Karpas-422 (cell line): Measurements from ENCODE around the gene C6orf62. TPM values are rescaled to one million over a fixed set of nuclear protein-coding genes. Genes with fewer than 3 reads are reported as not detected.
"Not testable (repeated sequence)": the region's sequence is repeated elsewhere in the genome, so short reads cannot be mapped to it uniquely, and the experiment has no call there.

ENCODE experiments used
- DNase-seq: peaks from one replicate; pipeline ENCODE4 v3.0.0-alpha.2; 2015
- H2AFZ ChIP-seq: fragments of 200-600 bp; sonication (generic); 2 replicates; pipeline ENCODE4 v1.6.1; 2014; ENCODE audit warnings: antibody characterized with exemption, low read length, mixed read lengths
- H3K27ac ChIP-seq: fragments of 200-600 bp; sonication (generic); 2 replicates; pipeline ENCODE4 v1.5.1; 2014; ENCODE audit warnings: mild to moderate bottlenecking, low read length, moderate library complexity
- H3K27me3 ChIP-seq: fragments of 200-600 bp; sonication (generic); 2 replicates; pipeline ENCODE4 v1.6.1; 2014; ENCODE audit warnings: low read length, mixed read lengths
- H3K36me3 ChIP-seq: fragments of 200-600 bp; sonication (generic); 2 replicates; pipeline ENCODE4 v1.6.1; 2014; ENCODE audit warnings: low read length, mixed read lengths; ENCODE audit not compliant: insufficient read depth
- H3K4me1 ChIP-seq: fragments of 200-600 bp; sonication (generic); 2 replicates; pipeline ENCODE4 v1.6.1; 2014; ENCODE audit warnings: mild to moderate bottlenecking, low read length, mixed read lengths
- H3K4me2 ChIP-seq: fragments of 200-600 bp; sonication (generic); 2 replicates; pipeline ENCODE4 v1.6.1; 2014; ENCODE audit warnings: low read length, low read depth, mild to moderate bottlenecking; ENCODE audit not compliant: poor library complexity, severe bottlenecking
- H3K4me3 ChIP-seq: fragments of 200-600 bp; sonication (generic); 2 replicates; pipeline ENCODE4 v1.5.1; 2014; ENCODE audit warnings: mild to moderate bottlenecking, antibody characterized with exemption, low read length, mixed read lengths
- H3K79me2 ChIP-seq: fragments of 200-600 bp; sonication (generic); 2 replicates; pipeline ENCODE4 v1.6.1; 2014; ENCODE audit warnings: mild to moderate bottlenecking, low read length, mixed read lengths
- H3K9ac ChIP-seq: fragments of 200-600 bp; sonication (generic); 2 replicates; pipeline ENCODE4 v1.6.0; 2014; ENCODE audit warnings: low read length
- H3K9me2 ChIP-seq: fragments of 200-600 bp; sonication (generic), shearing (Covaris generic); replicated peaks from 2 replicates; pipeline ENCODE4 v1.6.0; 2014; ENCODE audit warnings: mild to moderate bottlenecking, low read length, moderate library complexity; ENCODE audit not compliant: insufficient read depth
- H3K9me3 ChIP-seq: fragments of 300-700, 200-600 bp; sonication (generic); 2 replicates; pipeline ENCODE4 v1.6.1; 2014; ENCODE audit warnings: low read length, mixed read lengths
- H4K20me1 ChIP-seq: fragments of 200-600 bp; sonication (generic); 2 replicates; pipeline ENCODE4 v1.6.1; 2014; ENCODE audit warnings: mild to moderate bottlenecking, antibody characterized with exemption, low read length, low read depth; ENCODE audit not compliant: insufficient read depth
- total RNA-seq: library from RNA; depleted of rRNA; stranded (reverse); fragments of >200 nt; shearing (Covaris generic); gene quantifications from 2 replicates; pipeline ENCODE4 v1.2.3, GENCODE V29; 2014; ENCODE audit warnings: low replicate concordance

The C6orf62 gene
- total RNA-seq, 1 experiment from 2014 or later: 123 TPM

DNA sequence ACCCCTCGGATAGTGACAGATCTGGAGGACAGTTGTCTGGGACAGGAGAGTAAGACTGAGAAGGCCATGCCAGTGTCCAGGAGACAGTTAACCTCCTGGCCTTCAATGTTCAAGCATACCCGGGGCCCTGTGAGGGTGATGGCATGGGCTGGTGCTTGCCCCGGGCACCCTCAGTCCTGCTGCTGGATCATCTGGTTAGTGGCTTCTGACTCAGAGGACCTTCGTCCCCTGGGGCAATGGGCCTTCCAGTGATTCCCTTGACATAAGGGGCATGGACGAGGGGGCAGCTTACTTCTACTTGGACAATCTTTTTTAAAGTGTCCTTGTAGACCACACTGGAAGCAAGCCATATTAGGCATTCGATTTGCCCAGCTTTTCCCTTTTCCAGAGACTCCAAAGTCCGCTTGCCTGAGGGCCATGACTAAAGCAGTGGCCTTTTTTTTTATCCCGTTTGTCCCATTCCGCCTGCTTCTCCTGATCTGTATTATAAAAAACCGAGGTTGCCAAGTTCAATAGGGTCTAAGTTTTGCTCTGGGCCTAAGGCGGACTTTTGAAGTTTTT lies 40.1 kb downstream of the C6orf62 start:
- not testable (repeated sequence) for H4K20me1 ChIP-seq, H3K4me3 ChIP-seq, H3K9ac ChIP-seq, DNase-seq, H3K4me2 ChIP-seq, H3K9me3 ChIP-seq, H3K27ac ChIP-seq, H3K9me2 ChIP-seq, H3K36me3 ChIP-seq, H3K27me3 ChIP-seq, H2AFZ ChIP-seq
- peaks cover 26% of the 10 kb centered on the region for H3K79me2 ChIP-seq
- H3K4me1 ChIP-seq: peaks cover 15% of the 10 kb centered on the region

DNA sequence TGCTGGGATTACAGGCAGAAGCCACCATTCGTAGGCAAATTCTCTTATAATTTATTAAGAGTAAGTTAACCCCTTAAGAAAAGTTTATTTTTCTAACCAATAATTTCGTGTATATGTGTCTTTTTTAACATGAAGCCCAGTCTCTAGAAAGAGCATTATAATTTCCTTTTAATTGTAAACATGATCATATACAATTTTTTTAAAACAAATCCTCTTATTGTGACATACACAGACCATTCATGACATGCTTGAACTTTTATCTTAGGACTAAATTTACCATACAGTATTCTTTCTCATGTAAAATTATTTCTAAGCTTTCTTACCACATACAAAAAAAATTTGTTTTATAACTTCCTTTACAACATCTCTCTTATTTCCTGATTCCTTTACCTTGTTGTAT lies 45.3 kb downstream of the C6orf62 start:
- H3K36me3 ChIP-seq: peaks cover 9% of the 10 kb centered on the region; the same call in 1 of the 2 replicates
- H3K9me2 ChIP-seq: no peaks in the 10 kb centered on the region
- H3K9ac ChIP-seq: no peak overlapping the region
- H3K4me3 ChIP-seq: no peak overlapping the region
- peaks cover 1% of the 10 kb centered on the region for H3K4me1 ChIP-seq
- H4K20me1 ChIP-seq: no peaks in the 10 kb centered on the region
- peaks cover 16% of the 10 kb centered on the region; the same call in 1 of the 2 replicates for H3K9me3 ChIP-seq
- no peaks in the 10 kb centered on the region for H3K27me3 ChIP-seq
- peaks cover 21% of the 10 kb centered on the region for H3K79me2 ChIP-seq
- no peak overlapping the region for H2AFZ ChIP-seq
- H3K27ac ChIP-seq: no peak overlapping the region
- no peak overlapping the region for H3K4me2 ChIP-seq
- DNase-seq: no peak

DNA sequence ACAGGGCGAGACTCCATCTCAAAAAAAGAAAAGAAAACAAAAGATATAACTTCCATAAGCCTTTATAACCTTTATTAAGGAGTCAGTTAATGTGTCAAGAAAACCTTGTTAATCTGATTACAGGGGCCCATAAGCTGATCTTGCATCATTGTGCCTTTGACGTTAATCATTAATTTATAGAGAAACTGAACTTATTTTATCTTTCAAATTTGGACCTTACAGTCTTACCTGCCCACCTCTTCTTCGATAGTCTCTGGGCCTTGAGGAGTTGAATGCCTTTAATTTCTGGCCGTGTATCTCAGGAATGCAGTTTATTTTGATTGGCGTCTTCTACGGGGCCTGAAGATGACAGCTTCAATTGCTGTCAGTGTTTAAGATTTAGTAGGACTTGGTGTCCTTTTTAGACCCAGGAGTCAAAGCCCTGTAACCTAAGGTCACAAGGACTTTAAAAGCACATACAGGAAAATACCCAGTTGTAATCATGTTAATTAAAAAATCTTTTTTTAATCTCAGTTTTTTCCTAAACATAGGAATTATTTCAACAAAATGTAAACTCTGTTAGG lies 46.3 kb downstream of the C6orf62 start:
- H3K4me2 ChIP-seq: no peak overlapping the region
- peaks cover 10% of the 10 kb centered on the region for H3K4me1 ChIP-seq
- no peak overlapping the region for H3K9ac ChIP-seq
- no peak overlapping the region for H3K4me3 ChIP-seq
- no peak overlapping the region for H2AFZ ChIP-seq
- H3K79me2 ChIP-seq: peaks cover 25% of the 10 kb centered on the region
- no peaks in the 10 kb centered on the region for H4K20me1 ChIP-seq
- H3K36me3 ChIP-seq: peaks cover 9% of the 10 kb centered on the region; the same call in 1 of the 2 replicates
- H3K9me2 ChIP-seq: no peaks in the 10 kb centered on the region
- H3K27me3 ChIP-seq: no peaks in the 10 kb centered on the region
- no peak for DNase-seq
- peaks cover 16% of the 10 kb centered on the region; the same call in 1 of the 2 replicates for H3K9me3 ChIP-seq
- H3K27ac ChIP-seq: no peak overlapping the region

DNA sequence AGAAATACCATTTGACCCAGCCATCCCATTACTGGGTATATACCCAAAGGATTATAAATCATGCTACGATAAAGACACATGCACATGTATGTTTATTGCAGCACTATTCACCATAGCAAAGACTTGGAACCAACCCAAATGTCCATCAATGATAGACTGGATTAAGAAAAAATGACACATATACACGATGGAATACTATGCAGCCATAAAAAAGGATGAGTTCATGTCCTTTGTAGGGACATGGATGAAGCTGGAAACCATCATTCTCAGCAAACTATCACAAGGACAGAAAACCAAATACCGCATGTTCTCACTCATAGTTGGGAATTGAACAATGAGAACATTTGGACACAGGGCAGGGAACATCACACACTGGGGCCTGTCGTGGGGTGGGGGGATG lies 47.9 kb downstream of the C6orf62 start:
- not testable (repeated sequence) for H3K4me3 ChIP-seq, H3K36me3 ChIP-seq, H3K27me3 ChIP-seq, H2AFZ ChIP-seq, H3K27ac ChIP-seq, H4K20me1 ChIP-seq, DNase-seq, H3K4me2 ChIP-seq, H3K9ac ChIP-seq, H3K9me2 ChIP-seq
- Histone ChIP-seq H3K4me1 (peaks cover 12% of the 10 kb centered on the region), H3K9me3 (peaks cover 16% of the 10 kb centered on the region; the same call in 1 of the 2 replicates), H3K79me2 (peaks cover 34% of the 10 kb centered on the region)

DNA sequence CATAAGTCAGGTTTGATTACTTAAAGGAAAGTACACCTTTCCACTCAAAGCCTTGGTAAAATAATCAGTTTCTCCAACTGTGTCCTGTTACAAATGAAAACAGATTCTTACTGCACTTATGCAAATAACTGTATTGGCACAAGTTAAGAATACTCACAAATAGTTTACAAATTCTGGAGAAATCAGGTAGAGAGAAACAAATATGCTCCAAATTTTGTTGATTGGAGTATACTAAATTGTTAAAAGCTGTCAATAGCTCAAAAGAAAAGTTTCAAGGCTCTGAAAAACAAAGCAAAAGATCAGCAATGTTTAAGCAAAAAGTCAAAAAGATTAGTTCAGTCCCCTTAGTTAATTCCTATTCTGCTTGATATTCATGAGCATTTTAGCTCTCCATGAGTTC lies 48.5 kb downstream of the C6orf62 start:
- H3K9ac ChIP-seq, H2AFZ ChIP-seq: not testable (repeated sequence)

DNA sequence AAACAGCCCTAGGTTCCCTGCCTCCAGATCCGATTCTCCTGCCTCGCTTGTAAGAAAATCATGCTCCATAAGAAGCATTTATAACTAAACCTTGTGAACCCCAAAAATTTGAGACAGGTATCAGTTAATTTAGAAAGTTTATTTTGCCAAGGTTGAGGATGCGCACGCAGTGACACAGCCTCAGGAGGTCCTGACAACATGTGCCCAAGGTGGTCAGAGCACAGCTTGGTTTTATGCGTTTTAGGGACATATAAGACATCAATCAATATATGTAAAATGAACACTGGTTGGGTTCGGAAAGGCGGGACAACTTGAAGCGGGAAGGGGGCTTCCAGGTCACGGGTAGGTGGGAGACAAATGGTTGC lies 50.0 kb downstream of the C6orf62 start:
- Histone ChIP-seq H2AFZ (no peak overlapping the region), H3K9ac (no peak overlapping the region), H3K9me2 (no peaks in the 10 kb centered on the region), H3K4me2 (no peak overlapping the region), H3K27me3 (no peaks in the 10 kb centered on the region), H4K20me1 (no peaks in the 10 kb centered on the region), H3K9me3 (peaks cover 13% of the 10 kb centered on the region; the same call in 1 of the 2 replicates), H3K27ac (no peak overlapping the region), H3K4me1 (peaks cover 29% of the 10 kb centered on the region), H3K4me3 (no peak overlapping the region), H3K79me2 (peaks cover 52% of the 10 kb centered on the region), H3K36me3 (peaks cover 18% of the 10 kb centered on the region)
- no peak for DNase-seq

More for the DNA sequence above, 48.5 kb downstream of the C6orf62 start:
- peaks cover 40% of the 10 kb centered on the region for H3K79me2 ChIP-seq
- not testable (repeated sequence) for H3K4me3 ChIP-seq, H3K36me3 ChIP-seq, H3K4me2 ChIP-seq, DNase-seq, H3K9me2 ChIP-seq, H3K27me3 ChIP-seq, H3K27ac ChIP-seq, H4K20me1 ChIP-seq
- peaks cover 15% of the 10 kb centered on the region for H3K4me1 ChIP-seq
- H3K9me3 ChIP-seq: peaks cover 16% of the 10 kb centered on the region; the same call in 1 of the 2 replicates

DNA sequence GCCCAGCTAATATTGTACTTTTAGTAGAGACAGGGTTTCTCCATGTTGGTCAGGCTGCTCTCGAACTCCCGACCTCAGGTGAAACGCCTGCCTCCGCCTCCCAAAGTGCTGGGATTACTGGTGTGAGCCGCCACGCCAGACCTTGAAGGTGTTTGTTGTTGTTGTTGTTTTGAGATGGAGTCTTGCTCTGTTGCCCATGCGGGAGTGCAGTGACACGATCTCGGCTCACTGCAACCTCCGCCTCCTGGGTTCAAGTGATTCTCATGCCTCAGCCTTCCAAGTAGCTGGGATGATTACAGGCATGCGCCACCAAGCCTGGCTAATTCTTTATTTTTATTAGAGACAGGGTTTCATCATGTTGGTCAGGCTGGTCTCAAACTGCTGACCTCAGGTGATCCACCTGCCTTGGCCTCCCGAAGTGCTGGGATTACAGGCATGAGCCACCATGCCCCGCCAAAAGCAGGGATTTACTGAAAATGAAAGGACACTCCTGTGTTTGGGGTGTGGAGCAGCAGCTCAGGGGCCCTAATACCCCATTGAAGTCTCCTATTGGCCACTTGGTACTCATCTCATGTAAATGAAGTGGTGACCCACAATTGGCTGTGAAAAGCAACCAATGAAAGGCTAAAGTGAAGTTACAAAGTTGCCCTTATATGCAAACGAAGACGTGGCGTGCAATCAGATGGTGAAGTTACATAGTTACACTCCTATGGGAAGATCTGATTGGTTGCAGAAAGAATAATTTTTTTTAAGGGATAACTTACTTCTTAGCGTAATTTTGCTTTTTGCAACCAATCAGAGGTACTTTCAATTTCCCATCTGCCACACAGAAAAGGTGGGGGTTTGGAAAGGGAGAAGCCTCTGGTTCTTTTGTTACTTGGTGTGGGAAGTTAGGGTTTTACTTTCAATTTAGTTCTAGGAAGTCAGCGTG lies 50.6 kb downstream of the C6orf62 start:
- not testable (repeated sequence) for H3K27ac ChIP-seq, H3K9me2 ChIP-seq, H4K20me1 ChIP-seq, H2AFZ ChIP-seq, H3K9me3 ChIP-seq, H3K27me3 ChIP-seq
- Histone ChIP-seq H3K9ac (peak overlapping the region; percentile 96), H3K4me3 (peak overlapping the region; percentile 93), H3K36me3 (peaks cover 22% of the 10 kb centered on the region), H3K4me2 (peak overlapping the region; percentile 81), H3K79me2 (peaks cover 55% of the 10 kb centered on the region), H3K4me1 (peaks cover 29% of the 10 kb centered on the region)
- DNase-seq: peak; percentile 42

DNA sequence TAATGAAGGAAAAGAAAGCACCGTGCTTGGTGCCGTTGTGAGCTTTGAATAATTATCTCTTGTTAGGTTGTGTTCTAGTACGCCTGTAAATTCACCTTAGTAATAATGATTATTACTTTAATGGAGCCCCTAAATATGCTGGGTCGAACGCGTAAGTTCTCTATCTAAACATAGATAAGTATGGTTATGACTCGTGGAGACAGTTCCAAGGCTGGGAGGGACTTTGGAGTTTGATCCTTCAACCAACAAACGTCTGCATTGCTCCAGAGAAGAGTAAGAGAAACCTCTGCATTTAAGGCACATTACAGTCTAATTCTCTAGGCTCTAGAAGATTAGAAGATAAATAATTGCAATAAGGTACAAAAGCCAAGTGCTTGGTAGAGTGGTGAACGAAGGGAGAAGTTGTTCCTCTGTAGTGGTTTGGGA lies 51.6 kb downstream of the C6orf62 start:
- H3K27ac ChIP-seq: peak overlapping the region; percentile 66
- peak overlapping the region; percentile 64 for H2AFZ ChIP-seq
- H3K4me2 ChIP-seq: peak overlapping the region; percentile 81
- peaks cover 4% of the 10 kb centered on the region; the same call in 1 of the 2 replicates for H3K9me3 ChIP-seq
- H3K9ac ChIP-seq: peak overlapping the region; percentile 96
- H3K9me2 ChIP-seq: no peaks in the 10 kb centered on the region
- no peaks in the 10 kb centered on the region for H4K20me1 ChIP-seq
- H3K4me3 ChIP-seq: peak overlapping the region; percentile 93
- peaks cover 64% of the 10 kb centered on the region for H3K79me2 ChIP-seq
- peaks cover 29% of the 10 kb centered on the region for H3K4me1 ChIP-seq
- peak; percentile 55 for DNase-seq
- peaks cover 27% of the 10 kb centered on the region for H3K36me3 ChIP-seq
- H3K27me3 ChIP-seq: no peaks in the 10 kb centered on the region
